ENCODE results near the gene TCN1.
A peak's percentile ranks its signal among the peaks of the same experiment; 100 is the strongest.
"Not testable (repeated sequence)": the region's sequence is repeated elsewhere in the genome, so short reads cannot be mapped to it uniquely, and the experiment has no call there.

The TCN1 gene

DNA sequence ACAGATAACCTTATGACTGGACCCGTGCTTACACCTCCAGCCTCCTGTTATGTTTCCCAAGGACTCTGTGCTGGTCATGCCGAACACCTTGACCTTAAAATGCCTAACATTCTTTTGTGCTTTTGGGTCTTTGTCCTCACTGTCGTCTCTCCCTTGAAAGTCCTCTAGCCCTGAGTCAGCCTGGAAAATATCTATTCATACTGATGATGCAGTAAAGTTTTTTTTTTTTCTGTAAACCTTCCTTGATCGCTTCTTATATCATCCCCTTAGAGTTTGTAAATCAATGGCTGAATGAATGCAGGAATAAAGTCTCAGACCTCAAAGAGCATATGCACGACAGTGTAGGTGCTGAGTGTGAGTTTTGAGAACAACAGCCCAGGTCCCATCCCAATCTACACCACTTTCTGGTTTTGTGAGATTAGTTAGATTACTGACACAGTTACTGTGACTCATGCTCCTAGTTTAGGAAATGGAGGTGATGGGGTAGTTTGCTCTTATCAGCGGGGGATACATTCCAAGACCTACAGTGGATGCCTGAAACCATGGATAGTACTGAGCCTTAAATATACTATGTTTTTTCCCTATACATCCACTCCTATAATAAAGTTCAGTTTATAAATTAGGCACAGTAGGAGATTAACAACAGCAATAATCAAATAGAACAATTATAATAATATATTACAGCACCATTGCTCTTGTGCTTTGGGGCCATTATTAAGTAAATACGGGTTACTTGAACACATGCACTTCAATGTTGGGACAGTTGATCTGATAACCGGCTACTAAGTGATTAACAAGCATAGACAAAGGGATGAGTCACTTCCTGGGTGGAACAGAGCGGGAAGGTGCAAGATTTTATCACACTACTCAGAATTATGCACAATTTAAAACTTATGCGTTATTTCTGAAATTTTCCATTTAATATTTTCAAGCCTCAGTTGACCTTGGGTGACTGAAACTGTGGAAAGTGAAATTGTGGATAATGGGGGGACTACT, 8.6 kb downstream of the TCN1 start:
- peak in 1 of 2 donors; percentile 43 for DNase-seq

- no peak for DNase-seq
These were observed 11.4 kb downstream of the TCN1 start for GRCh38 chr11:59854871-59855270.

DNA sequence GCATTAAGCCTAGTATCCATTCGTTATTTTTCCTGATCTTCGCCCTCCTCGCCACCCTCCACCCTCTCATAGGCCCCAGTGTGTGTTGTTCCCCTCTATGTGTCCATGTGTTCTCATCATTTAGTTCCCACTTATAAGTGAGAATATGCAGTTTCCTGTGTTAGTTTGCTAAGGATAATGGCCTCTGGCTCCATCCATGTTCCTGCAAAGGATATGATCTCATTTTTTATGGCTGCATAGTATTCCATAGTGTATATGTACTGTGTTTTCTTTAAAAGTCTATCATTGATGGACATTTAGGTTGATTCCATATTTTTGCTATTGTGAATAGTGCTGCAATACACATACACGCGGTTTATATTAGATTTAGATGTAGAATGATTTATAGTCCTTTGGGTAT, 14.9 kb downstream of the TCN1 start:
- DNase-seq = not testable (repeated sequence)

DNA sequence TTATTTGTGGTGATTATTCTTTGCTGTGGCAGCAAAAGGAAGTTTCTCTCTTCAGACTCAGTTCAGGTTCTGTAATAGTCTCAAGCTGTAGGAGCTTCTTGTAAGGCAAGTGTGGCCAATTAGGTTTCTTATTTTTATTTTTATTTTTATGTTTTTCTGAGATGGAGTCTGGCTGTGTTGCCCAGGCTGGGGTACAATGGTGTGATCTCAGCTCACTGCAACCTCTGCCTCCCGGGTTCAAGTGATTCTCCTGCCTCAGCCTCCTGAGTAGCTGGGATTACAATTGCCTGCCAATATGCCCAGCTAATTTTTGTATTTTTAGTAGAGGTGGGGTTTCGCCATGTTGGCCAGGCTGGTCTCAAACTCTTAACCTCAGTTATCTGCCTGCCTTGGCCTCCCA, 16.7 kb downstream of the TCN1 start:
- not testable (repeated sequence) for DNase-seq

DNA sequence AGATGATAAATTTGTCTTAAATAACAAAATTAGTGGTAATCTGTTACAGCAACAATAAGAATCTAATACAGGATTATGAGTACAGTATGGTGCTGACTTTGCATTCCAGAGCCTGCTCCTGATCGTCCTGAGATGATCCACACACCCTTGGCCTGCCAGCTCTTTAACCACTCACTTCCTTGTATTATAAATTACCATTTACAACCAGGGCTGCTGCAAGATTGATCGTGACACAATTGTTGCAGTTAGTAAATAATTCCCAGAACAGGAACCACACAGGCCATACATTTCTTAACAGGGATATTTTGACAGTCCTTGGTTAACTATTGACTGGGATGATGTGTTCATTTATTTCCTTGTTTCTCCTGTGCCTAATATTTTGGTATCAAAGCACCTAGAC, 17.2 kb downstream of the TCN1 start:
- DNase-seq = no peak

DNA sequence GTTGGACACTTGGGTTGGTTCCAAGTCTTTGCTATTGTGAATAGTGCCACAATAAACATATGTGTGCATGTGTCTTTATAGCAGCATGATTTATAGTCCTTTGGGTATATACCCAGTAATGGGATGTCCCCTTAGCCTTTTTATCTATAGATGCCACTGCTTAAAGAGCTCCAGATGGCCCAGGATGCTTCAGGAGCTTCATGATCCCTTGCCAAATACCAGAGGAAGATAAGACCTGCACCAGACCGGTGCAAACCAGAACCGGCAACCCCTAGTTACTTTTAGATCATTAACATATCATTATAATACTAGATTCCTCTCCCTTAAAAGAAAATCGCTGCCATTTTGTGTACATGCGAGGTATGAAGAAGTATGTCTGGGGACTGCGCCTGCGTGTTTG, 17.8 kb downstream of the TCN1 start:
- not testable (repeated sequence) for DNase-seq

- no peak for DNase-seq
These were observed 18.7 kb downstream of the TCN1 start for GRCh38 chr11:59847626-59848025.

GRCh38 chr11:59846556-59846955, 19.7 kb downstream of the TCN1 start:
- no peak for DNase-seq

DNA sequence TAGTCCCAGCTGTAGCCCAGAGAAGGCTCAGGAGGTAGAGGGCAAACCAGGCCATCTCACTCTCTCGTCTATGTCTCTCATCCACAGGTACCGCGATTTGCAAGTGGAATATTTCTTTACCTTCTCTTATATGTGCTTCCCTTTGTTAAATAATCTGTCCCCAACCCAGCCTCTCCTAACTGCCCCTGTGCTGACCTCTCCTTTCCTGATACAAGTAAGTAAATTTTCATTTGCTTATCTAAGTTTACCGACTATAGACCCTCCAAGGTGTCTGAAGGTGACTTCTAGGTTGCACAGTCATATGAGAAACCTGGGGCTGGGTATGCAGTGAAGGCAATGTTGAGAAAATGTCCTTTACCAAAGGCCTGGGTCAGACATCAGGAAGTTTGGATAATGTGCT, 20.9 kb downstream of the TCN1 start, which contains the start of gene CBLIF:
Gene CBLIF (minus strand): TSS at position 101 of the 400 bp plus-strand sequence. CDS start 46 bp downstream, at position 55.
- DNase-seq = no peak

- DNase-seq = no peak
These were observed 24.0 kb downstream of the TCN1 start for GRCh38 chr11:59842316-59842715.

DNA sequence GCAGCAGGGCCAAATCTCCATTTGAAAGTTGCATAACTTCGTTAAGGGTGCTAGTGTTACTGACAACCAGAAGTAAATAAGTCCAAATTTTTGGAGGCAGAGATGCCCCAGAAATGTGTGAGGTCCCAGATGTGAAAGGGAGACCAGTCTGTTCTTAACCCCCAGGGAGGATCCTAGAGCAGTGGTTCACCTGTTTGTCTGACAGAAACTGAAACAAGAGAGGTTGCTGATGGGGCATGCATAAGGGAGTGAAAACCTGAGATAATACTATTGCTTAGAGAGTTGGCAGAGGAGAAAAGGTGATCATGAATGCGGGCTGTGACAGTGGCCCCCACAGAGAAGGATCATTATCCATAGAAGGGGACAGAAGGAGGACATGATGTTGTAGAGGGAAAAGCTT, 24.8 kb downstream of the TCN1 start:
- DNase-seq = no peak

GRCh38 chr11:59839615-59840014, 26.7 kb downstream of the TCN1 start:
- no peak for DNase-seq

DNA sequence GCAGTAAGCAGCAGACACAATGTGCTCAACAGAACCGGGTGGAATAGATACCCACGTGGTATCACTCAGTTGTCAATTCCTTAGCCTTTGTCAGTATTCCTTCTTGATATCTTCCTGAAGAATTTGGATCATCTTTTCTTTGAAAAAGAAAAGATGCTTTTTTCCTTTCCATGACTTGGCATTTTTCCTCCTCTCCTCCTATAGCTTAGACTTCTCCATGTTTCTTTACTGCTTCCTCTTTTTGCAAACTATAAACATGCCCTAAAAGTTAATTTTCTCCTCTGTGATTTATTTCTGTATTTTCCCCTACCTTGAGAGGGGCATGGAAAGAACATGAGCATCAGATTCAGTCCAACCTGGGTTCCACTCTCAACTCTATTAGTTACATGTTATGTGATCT, 32.7 kb downstream of the TCN1 start:
- no peak for DNase-seq

DNA sequence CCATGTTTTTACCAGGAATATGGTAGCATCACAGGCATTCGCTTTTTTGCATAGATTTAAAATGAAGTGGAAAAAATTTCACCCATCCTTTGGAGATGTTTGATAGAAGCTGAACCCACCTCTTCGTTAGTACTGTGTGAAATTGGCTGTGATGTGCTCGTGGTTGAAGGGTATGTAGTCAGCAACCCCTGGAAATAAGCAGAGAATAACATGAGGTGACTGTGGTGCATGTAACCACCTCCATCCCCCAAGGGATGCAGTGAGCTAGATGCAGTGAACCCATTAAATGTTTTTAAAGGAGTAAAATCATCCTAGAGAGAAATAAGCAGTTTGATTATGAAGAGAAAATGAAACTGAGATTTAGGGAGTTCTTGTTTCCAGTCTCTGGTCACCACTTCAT, 36.9 kb downstream of the TCN1 start:
- no peak for DNase-seq

- DNase-seq = peak; percentile 44 to 62
These were observed 43.2 kb downstream of the TCN1 start for GRCh38 chr11:59822989-59823566.

DNA sequence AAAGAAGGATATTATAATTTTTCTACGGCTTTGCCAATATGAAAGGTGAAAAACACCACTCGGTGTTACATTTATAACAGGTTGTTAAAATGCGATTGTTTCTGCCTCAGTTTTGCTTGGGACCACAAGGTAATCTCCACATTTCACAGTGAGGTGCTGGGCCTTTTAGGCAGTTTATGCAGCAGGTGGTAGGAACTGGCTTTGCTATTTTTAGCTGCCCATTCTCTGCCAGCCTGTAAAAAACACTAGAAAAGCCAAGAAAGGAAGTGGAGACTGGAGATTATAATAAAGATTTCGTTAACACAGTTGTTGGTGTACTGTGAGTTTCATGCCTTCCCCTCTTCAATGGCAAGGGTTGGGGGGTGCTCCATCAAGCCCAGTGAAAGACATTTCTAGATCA, 47.7 kb downstream of the TCN1 start:
- no peak for DNase-seq

GRCh38 chr11:59816434-59816833, 49.9 kb downstream of the TCN1 start:
- DNase-seq = not testable (repeated sequence)

- DNase-seq = no peak
These were observed 50.5 kb downstream of the TCN1 start for GRCh38 chr11:59815754-59816153.

GRCh38 chr11:59814021-59814420, 52.3 kb downstream of the TCN1 start:
- no peak for DNase-seq

- no peak for DNase-seq
These were observed 52.9 kb downstream of the TCN1 start for GRCh38 chr11:59813364-59813763.

DNA sequence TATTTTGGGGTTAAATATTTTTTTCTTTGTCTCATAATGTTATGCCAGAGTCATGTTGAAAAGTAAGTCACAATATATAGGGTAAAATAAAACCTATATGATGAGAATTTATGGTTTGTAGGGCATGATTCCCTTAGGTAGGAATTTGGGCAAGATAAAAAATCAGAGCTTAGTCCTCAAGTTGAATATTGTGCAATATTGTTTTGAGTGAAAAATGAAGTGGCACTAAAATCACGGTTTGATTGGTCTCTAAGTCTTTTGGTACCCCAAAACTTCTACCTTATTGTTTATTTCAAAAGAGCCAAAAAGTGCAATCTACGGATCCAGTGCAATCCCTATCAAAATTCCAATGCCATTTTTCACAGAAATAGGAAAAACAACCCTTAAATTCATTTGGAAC, 54.1 kb downstream of the TCN1 start:
- DNase-seq = no peak

DNA sequence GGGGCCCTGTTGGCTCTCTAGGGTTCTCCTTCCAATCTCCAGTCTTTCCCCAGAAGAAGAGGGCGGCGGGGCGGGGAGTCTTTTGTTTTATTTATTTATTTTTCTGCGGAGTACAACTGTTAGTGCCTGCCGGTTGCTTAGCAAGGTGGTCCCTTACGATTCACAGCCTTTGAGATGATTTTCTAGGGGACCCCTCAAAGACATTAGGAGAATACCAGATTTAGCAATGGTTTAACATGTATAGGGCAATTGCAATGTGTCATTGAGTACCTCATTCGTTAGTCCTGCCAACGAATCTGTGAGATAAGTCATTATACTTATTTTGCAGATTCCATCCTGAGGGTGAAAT, 55.4 kb downstream of the TCN1 start:
- no peak for DNase-seq

DNA sequence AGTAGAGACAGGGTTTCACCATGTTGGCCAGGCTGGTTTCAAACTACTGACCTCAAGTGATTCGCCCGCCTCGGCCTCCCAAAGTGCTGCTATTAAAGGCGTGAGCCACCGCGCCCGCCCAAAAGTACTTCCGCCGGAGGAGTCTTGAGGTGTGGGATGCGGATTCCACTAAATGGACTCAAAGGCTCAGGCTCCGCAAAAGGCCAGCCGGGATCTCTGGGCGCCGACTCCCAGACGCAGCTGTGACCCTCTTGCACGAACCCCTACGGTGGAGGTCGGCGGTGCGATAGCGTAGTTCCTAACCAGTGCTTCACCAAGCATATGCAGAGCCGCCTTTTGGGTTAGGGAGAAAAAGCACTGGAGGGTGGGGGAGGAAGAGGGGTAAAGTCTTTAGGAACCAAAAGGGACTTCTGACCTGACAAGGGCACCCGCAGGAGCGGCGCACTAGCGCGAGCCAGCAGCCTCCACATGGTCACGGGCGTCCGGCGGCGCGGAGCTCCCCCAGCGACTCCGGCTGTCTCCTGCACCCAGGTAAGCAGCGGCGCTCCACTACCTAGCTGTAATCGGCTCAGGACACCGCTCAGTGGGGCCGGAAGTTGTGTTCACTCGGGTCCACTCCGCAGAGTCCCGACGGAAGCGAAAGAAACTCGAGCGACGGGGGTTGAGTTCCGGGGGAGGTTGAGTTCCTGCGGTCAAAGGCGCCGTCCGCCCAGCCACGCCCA, 55.9 kb downstream of the TCN1 start, which contains the start of gene MRPL16:
Gene MRPL16 (minus strand): TSS at position 590 of the 722 bp plus-strand sequence. CDS start 120 bp downstream, at position 470.
- peak; percentile 88 to 94 for DNase-seq
